Measurements from ENCODE around the gene WDR75. TPM values are rescaled to one million over a fixed set of nuclear protein-coding genes. Genes with fewer than 3 reads are reported as not detected.

WDR75 gene
- total and polyA plus RNA-seq, 2 of the 13 experiments (the other 11 are each of a cell fraction or from before 2014, with no cell fraction given): 63.0 to 74.1 TPM

DNA sequence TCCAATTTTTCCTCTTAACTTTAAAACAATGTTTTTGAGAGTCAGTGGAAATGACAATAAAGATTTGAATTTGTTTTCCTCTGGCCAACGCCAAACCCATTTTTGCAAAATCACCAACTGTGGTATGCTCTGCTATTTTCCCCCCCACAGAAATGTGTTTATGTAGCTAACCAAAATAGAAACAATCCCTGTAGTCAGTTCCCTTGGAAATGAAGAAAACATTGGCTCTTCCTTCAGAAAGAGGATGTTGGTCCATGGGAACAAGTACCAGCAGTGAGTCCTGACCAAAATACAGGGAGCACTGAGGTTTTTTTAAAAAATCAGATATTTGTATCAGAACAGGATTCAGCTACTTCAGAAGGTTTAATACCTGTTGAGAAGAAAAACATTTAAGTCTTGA lies 74.0 kb downstream of the WDR75 start:
- Histone ChIP-seq H3K36me3 (replicated peaks in 1 of 2; ENCODE audit: control insufficient read depth in 1 of 2, insufficient read depth in 2 of 2, low read length in 2 of 2) (no peaks in the 10 kb centered on the region), H3K4me3 (replicated peaks in 1 of 3; ENCODE audit: insufficient read depth in 1 of 3, low read depth in 2 of 3, low read length in 3 of 3) (no peak overlapping the region), H3K27me3 (ENCODE audit: control insufficient read depth in 1 of 2, insufficient read depth in 2 of 2, low read length in 2 of 2) (no peaks in the 10 kb centered on the region), H3K4me1 (ENCODE audit: insufficient read depth, low read length) (peaks cover 11% of the 10 kb centered on the region), H3K9me3 (ENCODE audit: low read length) (0 out of 2 replicates have a peak, but pooled peaks cover 7% of the 10 kb centered on the region), H2AFZ (ENCODE audit: low read length) (no peak overlapping the region), H3K27ac (ENCODE audit: extremely low read length, insufficient read depth, low read length) (no peak overlapping the region), H3K9ac (ENCODE audit: insufficient read depth, low read depth, low read length) (no peak overlapping the region), H3K79me2 (ENCODE audit: insufficient read depth, low read length) (no peaks in the 10 kb centered on the region), H4K20me1 (ENCODE audit: insufficient read depth, low read length) (no peaks in the 10 kb centered on the region), H3K4me2 (ENCODE audit: low read depth, low read length) (no peak overlapping the region)
- in situ Hi-C loops (cut with HindIII; ENCODE audit: extremely low pct_ligation_motif_present, low pct_unique_long_range_greater_than_20kb) (no loop called here), intact Hi-C loops (cut with micrococcal nuclease; ENCODE audit: unreplicated experiment) (no loop called here)
- CTCF ChIA-PET (ENCODE audit: low intra/inter-chr PET ratio, low total read pairs): no interaction called here
- POLR2A ChIA-PET: no interaction called here
- no TSS peak for BruUV-seq (replicated peaks)
- ATAC-seq (no peak), FAIRE-seq (no peak), DNase-seq (ENCODE audit: low spot score) (no peak)
- WGBS (ENCODE audit: low lambda C conversion rate): 83% methylated on average over 1 of the region's 1 CpG
- TF ChIP-seq BORCS8-MEF2B (CRISPR knock-in tag; IDR thresholded peaks at IDR 0.05) (no peak), GATA4 (IDR thresholded peaks at IDR 0.05; ENCODE audit: borderline replicate concordance, low read depth) (no peak), POGZ (CRISPR knock-in tag; IDR thresholded peaks at IDR 0.05) (no peak), RXRA (CRISPR knock-in tag; IDR thresholded peaks at IDR 0.05) (no peak), ZFP82 (CRISPR knock-in tag; IDR thresholded peaks at IDR 0.05; ENCODE audit: borderline replicate concordance) (no peak), SMYD3 (CRISPR knock-in tag; IDR thresholded peaks at IDR 0.05) (no peak), GFI1 (CRISPR knock-in tag; IDR thresholded peaks at IDR 0.05; ENCODE audit: borderline replicate concordance) (no peak), ZMAT3 (CRISPR knock-in tag; conservative IDR thresholded peaks at IDR 0.05) (no peak), ZNF720 (CRISPR knock-in tag; IDR thresholded peaks at IDR 0.05) (no peak), ZNF326 (CRISPR knock-in tag; IDR thresholded peaks at IDR 0.05; ENCODE audit: borderline replicate concordance) (no peak), MIER3 (CRISPR knock-in tag; IDR thresholded peaks at IDR 0.05; ENCODE audit: borderline replicate concordance) (no peak), ZNF143 (CRISPR knock-in tag; IDR thresholded peaks at IDR 0.05) (no peak), ZNF674 (CRISPR knock-in tag; IDR thresholded peaks at IDR 0.05; ENCODE audit: low read depth) (no peak), ZBTB20 (CRISPR knock-in tag; IDR thresholded peaks at IDR 0.05; ENCODE audit: borderline replicate concordance, low read depth) (no peak)
- TF ChIP-seq, protein P1, sequence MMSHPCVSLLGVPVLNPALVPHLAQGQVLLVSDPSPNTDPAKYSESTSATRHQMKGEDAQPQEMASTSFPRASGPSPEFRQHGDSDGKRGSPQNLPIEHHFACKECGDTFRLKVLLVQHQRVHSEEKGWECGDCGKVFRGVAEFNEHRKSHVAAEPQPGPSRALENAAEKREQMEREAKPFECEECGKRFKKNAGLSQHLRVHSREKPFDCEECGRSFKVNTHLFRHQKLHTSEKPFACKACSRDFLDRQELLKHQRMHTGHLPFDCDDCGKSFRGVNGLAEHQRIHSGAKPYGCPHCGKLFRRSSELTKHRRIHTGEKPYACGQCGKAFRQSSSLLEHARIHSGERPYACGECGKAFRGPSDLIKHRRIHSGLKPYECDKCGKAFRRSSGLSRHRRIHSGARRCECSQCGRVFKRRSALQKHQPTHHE (CRISPR knock-in tag; IDR thresholded peaks at IDR 0.05; ENCODE audit: borderline replicate concordance): no peak
- TF ChIP-seq, protein P2, sequence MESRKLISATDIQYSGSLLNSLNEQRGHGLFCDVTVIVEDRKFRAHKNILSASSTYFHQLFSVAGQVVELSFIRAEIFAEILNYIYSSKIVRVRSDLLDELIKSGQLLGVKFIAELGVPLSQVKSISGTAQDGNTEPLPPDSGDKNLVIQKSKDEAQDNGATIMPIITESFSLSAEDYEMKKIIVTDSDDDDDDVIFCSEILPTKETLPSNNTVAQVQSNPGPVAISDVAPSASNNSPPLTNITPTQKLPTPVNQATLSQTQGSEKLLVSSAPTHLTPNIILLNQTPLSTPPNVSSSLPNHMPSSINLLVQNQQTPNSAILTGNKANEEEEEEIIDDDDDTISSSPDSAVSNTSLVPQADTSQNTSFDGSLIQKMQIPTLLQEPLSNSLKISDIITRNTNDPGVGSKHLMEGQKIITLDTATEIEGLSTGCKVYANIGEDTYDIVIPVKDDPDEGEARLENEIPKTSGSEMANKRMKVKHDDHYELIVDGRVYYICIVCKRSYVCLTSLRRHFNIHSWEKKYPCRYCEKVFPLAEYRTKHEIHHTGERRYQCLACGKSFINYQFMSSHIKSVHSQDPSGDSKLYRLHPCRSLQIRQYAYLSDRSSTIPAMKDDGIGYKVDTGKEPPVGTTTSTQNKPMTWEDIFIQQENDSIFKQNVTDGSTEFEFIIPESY (CRISPR knock-in tag; IDR thresholded peaks at IDR 0.05): no peak
- TF ChIP-seq, protein P3, sequence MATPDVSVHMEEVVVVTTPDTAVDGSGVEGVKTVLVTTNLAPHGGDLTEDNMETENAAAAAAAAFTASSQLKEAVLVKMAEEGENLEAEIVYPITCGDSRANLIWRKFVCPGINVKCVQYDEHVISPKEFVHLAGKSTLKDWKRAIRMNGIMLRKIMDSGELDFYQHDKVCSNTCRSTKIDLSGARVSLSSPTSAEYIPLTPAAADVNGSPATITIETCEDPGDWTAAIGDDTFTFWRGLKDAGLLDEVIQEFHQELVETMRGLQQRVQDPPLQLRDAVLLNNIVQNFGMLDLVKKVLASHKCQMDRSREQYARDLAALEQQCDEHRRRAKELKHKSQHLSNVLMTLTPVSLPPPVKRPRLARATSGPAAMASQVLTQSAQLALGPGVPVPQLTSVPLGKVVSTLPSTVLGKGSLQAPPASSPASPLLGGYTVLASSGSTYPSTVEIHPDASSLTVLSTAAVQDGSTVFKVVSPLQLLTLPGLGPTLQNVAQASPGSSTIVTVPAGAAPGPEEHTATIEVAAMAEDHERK (CRISPR knock-in tag; IDR thresholded peaks at IDR 0.05; ENCODE audit: low read depth): no peak
- TF ChIP-seq, protein P4, sequence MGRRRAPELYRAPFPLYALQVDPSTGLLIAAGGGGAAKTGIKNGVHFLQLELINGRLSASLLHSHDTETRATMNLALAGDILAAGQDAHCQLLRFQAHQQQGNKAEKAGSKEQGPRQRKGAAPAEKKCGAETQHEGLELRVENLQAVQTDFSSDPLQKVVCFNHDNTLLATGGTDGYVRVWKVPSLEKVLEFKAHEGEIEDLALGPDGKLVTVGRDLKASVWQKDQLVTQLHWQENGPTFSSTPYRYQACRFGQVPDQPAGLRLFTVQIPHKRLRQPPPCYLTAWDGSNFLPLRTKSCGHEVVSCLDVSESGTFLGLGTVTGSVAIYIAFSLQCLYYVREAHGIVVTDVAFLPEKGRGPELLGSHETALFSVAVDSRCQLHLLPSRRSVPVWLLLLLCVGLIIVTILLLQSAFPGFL (CRISPR knock-in tag; IDR thresholded peaks at IDR 0.05): no peak
- TF ChIP-seq, protein P5, sequence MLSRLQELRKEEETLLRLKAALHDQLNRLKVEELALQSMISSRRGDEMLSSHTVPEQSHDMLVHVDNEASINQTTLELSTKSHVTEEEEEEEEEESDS (CRISPR knock-in tag; IDR thresholded peaks at IDR 0.05; ENCODE audit: borderline replicate concordance): no peak
